Astrocyte (in vitro differentiated cells and primary cell): ENCODE measurements around the gene LIME1. TPM values are rescaled to one million over a fixed set of nuclear protein-coding genes. Genes with fewer than 3 reads are reported as not detected.

ENCODE experiments used
- DNase-seq: peaks from one replicate; pipeline ENCODE4 v3.0.0-alpha.2; 2010; ENCODE audit warnings: low read depth
- FAIRE-seq: peaks from 2 replicates; lab custom pipeline; 2011; peaks lifted over from hg19 to GRCh38; lab: Jason Lieb, UNC
- H2AFZ ChIP-seq: 2 replicates; pipeline ENCODE4 v1.6.0; 2012; ENCODE audit warnings: low read depth, low read length, inconsistent platforms
- H3K27ac ChIP-seq: 2 replicates; pipeline ENCODE4 v1.5.1; 2011; ENCODE audit warnings: low read depth, low read length, inconsistent platforms
- H3K27me3 ChIP-seq: 2 replicates; pipeline ENCODE4 v1.6.0; 2011; ENCODE audit warnings: low read length, inconsistent platforms; ENCODE audit not compliant: insufficient read depth
- H3K36me3 ChIP-seq: 2 replicates; pipeline ENCODE4 v1.5.1; 2011; ENCODE audit warnings: low read length, inconsistent platforms; ENCODE audit not compliant: insufficient read depth
- H3K4me1 ChIP-seq: 2 replicates; pipeline ENCODE4 v1.5.1; 2011; ENCODE audit warnings: low read length, inconsistent platforms; ENCODE audit not compliant: insufficient read depth
- H3K4me2 ChIP-seq: 2 replicates; pipeline ENCODE4 v1.6.0; 2012; ENCODE audit warnings: low read length, inconsistent platforms
- H3K4me3 ChIP-seq: 2 replicates; pipeline ENCODE4 v1.5.1; 2011; ENCODE audit warnings: low read depth, mild to moderate bottlenecking, low read length, inconsistent platforms; ENCODE audit not compliant: insufficient read depth
- H3K79me2 ChIP-seq: 2 replicates; pipeline ENCODE4 v1.6.0; 2012; ENCODE audit warnings: mild to moderate bottlenecking, low read length, inconsistent platforms; ENCODE audit not compliant: insufficient read depth
- H3K9ac ChIP-seq: 2 replicates; pipeline ENCODE4 v1.6.0; 2012; ENCODE audit warnings: mild to moderate bottlenecking, low read length, inconsistent platforms
- H3K9me3 ChIP-seq: 2 replicates; pipeline ENCODE4 v1.5.1; 2012; ENCODE audit warnings: low read depth, mild to moderate bottlenecking, low read length, inconsistent platforms; ENCODE audit not compliant: insufficient read depth
- H4K20me1 ChIP-seq: 2 replicates; pipeline ENCODE4 v1.6.0; 2012; ENCODE audit warnings: low read length, inconsistent platforms; ENCODE audit not compliant: insufficient read depth
- H3K27ac Mint-ChIP-seq: one replicate; pipeline ENCODE4 v1.8.0; 2021; ENCODE audit warnings: mild to moderate bottlenecking, mixed read lengths; ENCODE audit not compliant: unreplicated experiment
- H3K27me3 Mint-ChIP-seq: one replicate; pipeline ENCODE4 v1.8.0; 2021; ENCODE audit warnings: low read depth, mixed read lengths; ENCODE audit not compliant: unreplicated experiment
- H3K36me3 Mint-ChIP-seq: one replicate; pipeline ENCODE4 v1.8.0; 2021; ENCODE audit warnings: low read depth, mixed read lengths; ENCODE audit not compliant: unreplicated experiment
- H3K4me1 Mint-ChIP-seq: one replicate; pipeline ENCODE4 v1.8.0; 2021; ENCODE audit warnings: low read depth, mixed read lengths; ENCODE audit not compliant: unreplicated experiment
- H3K4me3 Mint-ChIP-seq: one replicate; pipeline ENCODE4 v1.8.0; 2021; ENCODE audit warnings: mild to moderate bottlenecking, moderate library complexity, mixed read lengths; ENCODE audit not compliant: unreplicated experiment
- H3K9me3 Mint-ChIP-seq: one replicate; pipeline ENCODE4 v1.8.0; 2021; ENCODE audit warnings: mild to moderate bottlenecking, mixed read lengths; ENCODE audit not compliant: unreplicated experiment
- CTCF ChIP-seq: IDR thresholded peaks from 2 replicates; pipeline ENCODE4 v1.5.1; 2011; ENCODE audit warnings: low read depth, mild to moderate bottlenecking, inconsistent platforms, low read length, moderate library complexity; ENCODE audit not compliant: insufficient read depth
- EZH2 ChIP-seq: IDR thresholded peaks from 2 replicates; pipeline ENCODE4 v1.6.1; 2012; ENCODE audit warnings: mild to moderate bottlenecking, low read length, inconsistent platforms; ENCODE audit not compliant: insufficient read depth
- total RNA-seq: library from RNA; stranded (reverse); gene quantifications from 2 replicates; pipeline ENCODE4 v1.2.1, GENCODE V29; 2021

LIME1 gene
- total RNA-seq, 1 donor from 2014 or later, result 7.6 TPM

GRCh38 chr20:63731410-63731809 lies 5.1 kb upstream of the LIME1 start:
- FAIRE-seq (no peak), DNase-seq (no peak)
- Mint-ChIP-seq H3K4me1 (peaks cover 10% of the 10 kb centered on the region), H3K4me3 (no peak overlapping the region), H3K27me3 (no peaks in the 10 kb centered on the region), H3K36me3 (peaks cover 19% of the 10 kb centered on the region), H3K27ac (no peak overlapping the region), H3K9me3 (peaks cover 3% of the 10 kb centered on the region)
- Histone ChIP-seq H3K79me2 (peaks cover 63% of the 10 kb centered on the region), H3K4me1 (no peaks in the 10 kb centered on the region), H3K4me2 (no peak overlapping the region), H3K4me3 (no peak overlapping the region), H3K27me3 (no peaks in the 10 kb centered on the region), H2AFZ (no peak overlapping the region), H3K27ac (no peak overlapping the region), H3K9ac (no peak overlapping the region), H3K36me3 (peaks cover 3% of the 10 kb centered on the region), H3K9me3 (no peaks in the 10 kb centered on the region), H4K20me1 (peaks cover 63% of the 10 kb centered on the region)
- TF ChIP-seq CTCF (no peak), EZH2 (no peak)

- Mint-ChIP-seq H3K36me3 (peaks cover 18% of the 10 kb centered on the region), H3K9me3 (no peaks in the 10 kb centered on the region), H3K4me3 (no peak overlapping the region), H3K27me3 (no peaks in the 10 kb centered on the region), H3K27ac (no peak overlapping the region), H3K4me1 (peaks cover 10% of the 10 kb centered on the region)
- H3K79me2 ChIP-seq, result peaks cover 53% of the 10 kb centered on the region
- H3K9me3 ChIP-seq, result no peaks in the 10 kb centered on the region
- no peaks in the 10 kb centered on the region for H3K27me3 ChIP-seq
- TF ChIP-seq CTCF (no peak), EZH2 (no peak)
- H3K4me2 ChIP-seq, result no peak overlapping the region
- H3K4me1 ChIP-seq, result no peaks in the 10 kb centered on the region
- H3K27ac ChIP-seq, result no peak overlapping the region
- FAIRE-seq (no peak), DNase-seq (no peak)
- H3K9ac ChIP-seq, result no peak overlapping the region
- H2AFZ ChIP-seq, result no peak overlapping the region
- peaks cover 73% of the 10 kb centered on the region for H4K20me1 ChIP-seq
- no peak overlapping the region for H3K4me3 ChIP-seq
- H3K36me3 ChIP-seq, result peaks cover 3% of the 10 kb centered on the region
These were observed 4.1 kb upstream of the LIME1 start for GRCh38 chr20:63732118-63733095.

GRCh38 chr20:63733117-63733516 lies 3.3 kb upstream of the LIME1 start:
- Histone ChIP-seq H4K20me1 (peaks cover 68% of the 10 kb centered on the region), H3K36me3 (peaks cover 3% of the 10 kb centered on the region), H3K9ac (no peak overlapping the region)

More at GRCh38 chr20:63733117-63733516, 3.3 kb upstream of the LIME1 start:
- TF ChIP-seq EZH2 (no peak), CTCF (no peak)
- FAIRE-seq (no peak), DNase-seq (no peak)
- Mint-ChIP-seq H3K4me3 (no peak overlapping the region), H3K27me3 (no peaks in the 10 kb centered on the region), H3K36me3 (peaks cover 15% of the 10 kb centered on the region), H3K9me3 (no peaks in the 10 kb centered on the region), H3K27ac (no peak overlapping the region), H3K4me1 (peaks cover 7% of the 10 kb centered on the region)
- peaks cover 47% of the 10 kb centered on the region for H3K79me2 ChIP-seq
- no peaks in the 10 kb centered on the region for H3K27me3 ChIP-seq
- H3K4me1 ChIP-seq, result no peaks in the 10 kb centered on the region
- H3K4me3 ChIP-seq, result no peak overlapping the region
- no peak overlapping the region for H2AFZ ChIP-seq
- no peak overlapping the region for H3K27ac ChIP-seq
- H3K9me3 ChIP-seq, result no peaks in the 10 kb centered on the region
- no peak overlapping the region for H3K4me2 ChIP-seq
